ENCODE results near the gene JPT1.

The JPT1 gene

GRCh38 chr17:75087182-75087557 is 67.1 kb downstream of the JPT1 start:
- no peaks in the 10 kb centered on the region for H3K36me3 ChIP-seq (replicated peaks; ENCODE audit: low read depth, low read length)
- no peak for TF ChIP-seq EZH2phosphoT487 (IDR thresholded peaks at IDR 0.05; ENCODE audit: low read depth)
- no peak for TF ChIP-seq CTCF (IDR thresholded peaks at IDR 0.05; ENCODE audit: low read depth, low read length)
- H2AFZ ChIP-seq (ENCODE audit: low read depth, low read length) = peak overlapping the region; percentile 89
- no peaks in the 10 kb centered on the region for H3K9me3 ChIP-seq (ENCODE audit: insufficient read depth, low read length)
- H3K4me3 ChIP-seq (ENCODE audit: low read length) = peak overlapping the region; percentile 83
- H4K20me1 ChIP-seq (ENCODE audit: insufficient read depth, low read length) = no peaks in the 10 kb centered on the region
- H3K27me3 ChIP-seq (ENCODE audit: low read depth, low read length) = peaks cover 4% of the 10 kb centered on the region; the same call in 1 of the 2 replicates
- H3K79me2 ChIP-seq (ENCODE audit: low read length) = no peaks in the 10 kb centered on the region
- peak overlapping the region; percentile 88 for H3K4me2 ChIP-seq (ENCODE audit: low read length)
- peak overlapping the region; percentile 71; the same call in 1 of the 2 replicates for H3K9ac ChIP-seq (ENCODE audit: low read length)
- H3K27ac ChIP-seq (ENCODE audit: low read length) = no peak overlapping the region
- peaks cover 11% of the 10 kb centered on the region; the same call in 1 of the 2 replicates for H3K4me1 ChIP-seq (ENCODE audit: low read length)

GRCh38 chr17:75086496-75087181 is 67.7 kb downstream of the JPT1 start:
- Histone ChIP-seq H3K27ac (ENCODE audit: low read length) (no peak overlapping the region), H3K4me2 (ENCODE audit: low read length) (no peak overlapping the region), H2AFZ (ENCODE audit: low read depth, low read length) (no peak overlapping the region), H3K36me3 (replicated peaks; ENCODE audit: low read depth, low read length) (no peaks in the 10 kb centered on the region), H3K9me3 (ENCODE audit: insufficient read depth, low read length) (no peaks in the 10 kb centered on the region), H3K4me3 (ENCODE audit: low read length) (no peak overlapping the region), H3K9ac (ENCODE audit: low read length) (no peak overlapping the region), H3K79me2 (ENCODE audit: low read length) (no peaks in the 10 kb centered on the region), H3K27me3 (ENCODE audit: low read depth, low read length) (peaks cover 5% of the 10 kb centered on the region; the same call in 1 of the 2 replicates), H3K4me1 (ENCODE audit: low read length) (peaks cover 11% of the 10 kb centered on the region; the same call in 1 of the 2 replicates), H4K20me1 (ENCODE audit: insufficient read depth, low read length) (no peaks in the 10 kb centered on the region)
- TF ChIP-seq CTCF (IDR thresholded peaks at IDR 0.05; ENCODE audit: low read depth, low read length) (no peak), EZH2phosphoT487 (IDR thresholded peaks at IDR 0.05; ENCODE audit: low read depth) (no peak)
